ENCODE data around the gene DSCAML1.

DSCAML1 gene

DNA sequence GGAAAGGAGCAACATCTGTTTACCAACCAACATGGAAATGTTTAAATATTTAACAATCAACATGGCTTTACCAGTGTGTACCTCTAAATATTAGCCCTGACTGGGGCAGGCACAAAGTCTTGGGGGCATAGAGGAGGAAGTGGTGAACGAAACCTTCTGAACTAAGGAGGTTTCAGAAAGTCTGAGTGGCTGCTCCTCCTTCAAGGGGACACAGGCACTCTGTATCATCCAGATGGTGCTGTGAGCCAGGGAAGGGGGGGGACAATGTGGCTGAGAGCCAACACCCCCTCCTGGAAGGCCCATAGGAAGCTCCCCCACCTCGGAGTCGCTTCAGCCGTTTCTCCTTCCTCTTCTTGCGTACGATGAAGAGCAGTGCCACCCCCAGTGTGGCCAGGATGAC lies 361.7 kb downstream of the DSCAML1 start:
- Mint-ChIP-seq H3K27ac (no peak overlapping the region), H3K27me3 (ENCODE audit: low read depth, poor library complexity) (peaks cover 30% of the 10 kb centered on the region), H3K36me3 (ENCODE audit: low read depth) (no peaks in the 10 kb centered on the region), H3K4me1 (no peaks in the 10 kb centered on the region), H3K9me3 (no peaks in the 10 kb centered on the region), H3K4me3 (no peak overlapping the region)
- no peak for DNase-seq
- TF ChIP-seq, protein P1, sequence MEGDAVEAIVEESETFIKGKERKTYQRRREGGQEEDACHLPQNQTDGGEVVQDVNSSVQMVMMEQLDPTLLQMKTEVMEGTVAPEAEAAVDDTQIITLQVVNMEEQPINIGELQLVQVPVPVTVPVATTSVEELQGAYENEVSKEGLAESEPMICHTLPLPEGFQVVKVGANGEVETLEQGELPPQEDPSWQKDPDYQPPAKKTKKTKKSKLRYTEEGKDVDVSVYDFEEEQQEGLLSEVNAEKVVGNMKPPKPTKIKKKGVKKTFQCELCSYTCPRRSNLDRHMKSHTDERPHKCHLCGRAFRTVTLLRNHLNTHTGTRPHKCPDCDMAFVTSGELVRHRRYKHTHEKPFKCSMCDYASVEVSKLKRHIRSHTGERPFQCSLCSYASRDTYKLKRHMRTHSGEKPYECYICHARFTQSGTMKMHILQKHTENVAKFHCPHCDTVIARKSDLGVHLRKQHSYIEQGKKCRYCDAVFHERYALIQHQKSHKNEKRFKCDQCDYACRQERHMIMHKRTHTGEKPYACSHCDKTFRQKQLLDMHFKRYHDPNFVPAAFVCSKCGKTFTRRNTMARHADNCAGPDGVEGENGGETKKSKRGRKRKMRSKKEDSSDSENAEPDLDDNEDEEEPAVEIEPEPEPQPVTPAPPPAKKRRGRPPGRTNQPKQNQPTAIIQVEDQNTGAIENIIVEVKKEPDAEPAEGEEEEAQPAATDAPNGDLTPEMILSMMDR (IDR thresholded peaks at IDR 0.05): no peak

DNA sequence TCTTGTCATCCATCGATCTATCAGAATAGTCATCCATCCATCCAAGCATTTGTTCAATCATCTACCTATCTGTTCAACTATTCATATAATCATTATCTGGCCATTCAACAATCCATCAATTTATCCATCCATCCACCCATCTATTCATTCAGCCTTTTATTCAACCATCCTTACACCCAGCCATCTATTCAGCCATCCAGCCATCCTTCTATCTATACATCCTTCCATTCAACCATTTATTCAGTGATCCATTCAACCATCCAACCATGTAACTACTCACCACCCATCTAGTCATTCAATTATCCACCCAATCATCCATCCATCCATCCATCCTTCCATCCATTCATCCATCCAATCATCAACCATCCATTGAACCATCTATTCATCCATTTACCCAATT lies 362.5 kb downstream of the DSCAML1 start:
- Mint-ChIP-seq H3K4me1 (peaks cover 6% of the 10 kb centered on the region), H3K36me3 (ENCODE audit: low read depth) (no peaks in the 10 kb centered on the region), H3K27ac (no peak overlapping the region), H3K27me3 (ENCODE audit: low read depth, poor library complexity) (peaks cover 25% of the 10 kb centered on the region), H3K4me3 (no peak overlapping the region), H3K9me3 (no peaks in the 10 kb centered on the region)
- TF ChIP-seq, protein P1 (IDR thresholded peaks at IDR 0.05): no peak
- DNase-seq: no peak

DNA sequence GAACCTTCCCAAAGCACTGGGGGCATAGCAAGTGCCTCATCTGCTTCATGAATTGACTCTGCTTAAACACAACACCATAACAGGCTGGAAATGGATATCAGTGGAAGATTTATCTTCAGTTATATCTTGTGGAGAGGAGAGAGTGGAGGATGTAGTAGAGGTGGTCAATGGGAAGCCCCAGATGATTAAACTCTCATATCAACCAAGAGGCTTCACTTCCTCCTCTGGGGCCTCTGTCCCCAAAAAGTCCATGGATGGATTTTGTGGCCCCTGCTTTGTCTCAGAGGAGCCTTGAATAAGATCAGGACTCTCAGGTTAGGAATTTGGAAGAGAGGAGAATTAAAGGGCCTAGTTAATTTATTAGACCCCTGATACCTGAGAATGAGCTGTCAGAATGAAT lies 363.3 kb downstream of the DSCAML1 start:
- no peaks in the 10 kb centered on the region for H3K9me3 Mint-ChIP-seq
- peaks cover 21% of the 10 kb centered on the region for H3K27me3 Mint-ChIP-seq (ENCODE audit: low read depth, poor library complexity)
- H3K36me3 Mint-ChIP-seq (ENCODE audit: low read depth): no peaks in the 10 kb centered on the region
- H3K4me3 Mint-ChIP-seq: no peak overlapping the region
- no peak overlapping the region for H3K27ac Mint-ChIP-seq
- H3K4me1 Mint-ChIP-seq: peaks cover 6% of the 10 kb centered on the region
- TF ChIP-seq, protein P1 (IDR thresholded peaks at IDR 0.05): no peak
- no peak for DNase-seq

DNA sequence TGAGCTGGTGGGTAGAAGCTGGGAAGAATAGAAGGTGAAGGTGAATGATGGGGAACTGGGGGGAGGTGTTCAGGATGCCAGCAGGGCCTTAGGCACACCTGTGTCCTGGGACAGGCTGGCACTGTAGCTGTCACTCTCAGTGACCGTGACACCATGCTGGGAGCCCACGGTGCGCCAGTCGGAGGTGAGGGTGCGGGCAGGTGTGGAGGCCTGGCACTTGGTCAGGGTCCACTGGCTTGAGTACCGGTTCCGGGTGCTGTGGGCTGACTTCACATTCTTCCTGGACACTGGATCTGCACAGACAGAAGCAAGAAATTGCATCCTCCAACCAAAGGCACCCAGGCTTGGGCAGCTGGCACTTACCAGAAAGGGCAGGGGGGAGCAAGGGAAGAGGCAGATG lies 365.6 kb downstream of the DSCAML1 start:
- DNase-seq: no peak
- H3K4me1 Mint-ChIP-seq: peaks cover 21% of the 10 kb centered on the region
- no peaks in the 10 kb centered on the region for H3K9me3 Mint-ChIP-seq
- peaks cover 31% of the 10 kb centered on the region for H3K27me3 Mint-ChIP-seq (ENCODE audit: low read depth, poor library complexity)
- no peaks in the 10 kb centered on the region for H3K36me3 Mint-ChIP-seq (ENCODE audit: low read depth)
- TF ChIP-seq, protein P1 (IDR thresholded peaks at IDR 0.05): no peak
- H3K4me3 Mint-ChIP-seq: no peak overlapping the region
- no peak overlapping the region for H3K27ac Mint-ChIP-seq

DNA sequence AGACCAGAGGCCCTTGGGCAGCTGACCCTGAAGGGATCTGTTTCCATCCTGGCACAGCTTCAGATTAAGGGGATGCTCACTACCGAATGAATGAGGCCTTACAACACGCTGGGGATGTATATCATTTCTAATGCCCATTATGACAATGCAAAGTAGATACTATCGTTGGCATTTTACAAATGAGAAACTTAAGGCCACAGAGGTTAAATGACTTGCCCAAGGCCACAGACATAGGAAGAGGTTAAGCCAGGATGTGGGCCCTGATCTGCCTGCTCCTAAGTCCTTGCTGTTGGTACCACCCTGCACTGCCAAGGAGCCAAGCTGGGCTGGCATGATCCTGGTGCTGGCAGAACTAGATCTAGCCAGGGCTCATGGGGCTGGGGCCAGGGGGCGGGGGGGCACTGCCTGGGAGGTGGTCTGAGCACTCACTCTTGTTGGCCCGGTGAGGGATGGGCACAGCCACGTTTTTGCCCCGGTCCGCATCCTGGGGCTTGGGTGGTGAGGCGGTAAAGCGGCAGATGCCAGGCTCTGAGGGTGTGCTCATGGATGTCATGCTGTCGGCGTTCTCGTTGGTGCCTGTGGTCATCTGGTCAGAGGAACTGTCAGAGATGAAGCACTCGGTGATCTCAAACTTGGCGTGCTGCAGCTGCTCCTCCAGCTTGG lies 366.6 kb downstream of the DSCAML1 start:
- no peaks in the 10 kb centered on the region for H3K36me3 Mint-ChIP-seq (ENCODE audit: low read depth)
- no peaks in the 10 kb centered on the region for H3K9me3 Mint-ChIP-seq
- H3K4me1 Mint-ChIP-seq: peaks cover 29% of the 10 kb centered on the region
- TF ChIP-seq, protein P1 (IDR thresholded peaks at IDR 0.05): no peak
- H3K27ac Mint-ChIP-seq: no peak overlapping the region
- H3K27me3 Mint-ChIP-seq (ENCODE audit: low read depth, poor library complexity): peaks cover 29% of the 10 kb centered on the region
- no peak for DNase-seq
- H3K4me3 Mint-ChIP-seq: no peak overlapping the region

DNA sequence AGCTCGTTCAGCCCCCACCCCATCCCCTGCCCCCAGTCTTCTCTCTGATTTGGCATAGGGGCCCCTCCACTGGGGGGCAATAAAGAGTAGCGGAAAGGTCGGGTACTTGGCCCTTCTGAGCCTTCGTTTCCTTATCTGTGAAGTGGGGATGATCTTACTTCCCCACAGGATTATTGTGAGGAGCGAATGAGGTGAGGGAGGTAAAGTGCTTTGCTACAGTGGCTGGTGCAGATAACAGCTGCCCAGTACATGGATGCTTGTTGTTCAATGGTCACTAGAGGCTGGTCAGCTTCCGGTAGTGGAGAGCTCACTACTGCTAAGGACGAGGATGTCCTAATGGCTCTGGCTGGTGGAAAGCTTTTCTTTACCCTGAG lies 368.2 kb downstream of the DSCAML1 start:
- DNase-seq: no peak
- TF ChIP-seq, protein P1 (IDR thresholded peaks at IDR 0.05): no peak
- no peaks in the 10 kb centered on the region for H3K36me3 Mint-ChIP-seq (ENCODE audit: low read depth)
- peaks cover 43% of the 10 kb centered on the region for H3K27me3 Mint-ChIP-seq (ENCODE audit: low read depth, poor library complexity)
- H3K27ac Mint-ChIP-seq: no peak overlapping the region
- no peaks in the 10 kb centered on the region for H3K9me3 Mint-ChIP-seq
- H3K4me1 Mint-ChIP-seq: peaks cover 29% of the 10 kb centered on the region
- H3K4me3 Mint-ChIP-seq: no peak overlapping the region
